ENCODE measurements around the gene CCPG1. TPM values are rescaled to one million over a fixed set of nuclear protein-coding genes. Genes with fewer than 3 reads are reported as not detected.
A peak's percentile ranks its signal among the peaks of the same experiment; 100 is the strongest.
"Not testable (repeated sequence)": the region's sequence is repeated elsewhere in the genome, so short reads cannot be mapped to it uniquely, and the experiment has no call there.

Gene CCPG1, protein sequence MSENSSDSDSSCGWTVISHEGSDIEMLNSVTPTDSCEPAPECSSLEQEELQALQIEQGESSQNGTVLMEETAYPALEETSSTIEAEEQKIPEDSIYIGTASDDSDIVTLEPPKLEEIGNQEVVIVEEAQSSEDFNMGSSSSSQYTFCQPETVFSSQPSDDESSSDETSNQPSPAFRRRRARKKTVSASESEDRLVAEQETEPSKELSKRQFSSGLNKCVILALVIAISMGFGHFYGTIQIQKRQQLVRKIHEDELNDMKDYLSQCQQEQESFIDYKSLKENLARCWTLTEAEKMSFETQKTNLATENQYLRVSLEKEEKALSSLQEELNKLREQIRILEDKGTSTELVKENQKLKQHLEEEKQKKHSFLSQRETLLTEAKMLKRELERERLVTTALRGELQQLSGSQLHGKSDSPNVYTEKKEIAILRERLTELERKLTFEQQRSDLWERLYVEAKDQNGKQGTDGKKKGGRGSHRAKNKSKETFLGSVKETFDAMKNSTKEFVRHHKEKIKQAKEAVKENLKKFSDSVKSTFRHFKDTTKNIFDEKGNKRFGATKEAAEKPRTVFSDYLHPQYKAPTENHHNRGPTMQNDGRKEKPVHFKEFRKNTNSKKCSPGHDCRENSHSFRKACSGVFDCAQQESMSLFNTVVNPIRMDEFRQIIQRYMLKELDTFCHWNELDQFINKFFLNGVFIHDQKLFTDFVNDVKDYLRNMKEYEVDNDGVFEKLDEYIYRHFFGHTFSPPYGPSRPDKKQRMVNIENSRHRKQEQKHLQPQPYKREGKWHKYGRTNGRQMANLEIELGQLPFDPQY
- 24.3 and 31.2 TPM in 2 replicates for total RNA-seq
- long read RNA-seq, full-length matches to known transcripts = 87 of 100 reads
- long read RNA-seq, partial matches to known transcripts = 6 of 100 reads
- long read RNA-seq, other reads (novel, unspliced or antisense) = 7 of 100 reads

- no peaks in the 10 kb centered on the region for H3K27me3 Mint-ChIP-seq
- peaks cover 13% of the 10 kb centered on the region for H3K4me1 Mint-ChIP-seq (ENCODE audit: low read depth)
- peak within 1 kb of the TSS; percentile 98 for H3K27ac Mint-ChIP-seq
- peak within 1 kb of the TSS; percentile 98 for H3K4me3 Mint-ChIP-seq (ENCODE audit: low read depth)
- peak; percentile 91 for DNase-seq (ENCODE audit: low spot score, unreplicated experiment)
- H3K9me3 Mint-ChIP-seq (ENCODE audit: low read depth) = no peaks in the 10 kb centered on the region
- TF ChIP-seq CTCF (IDR thresholded peaks at IDR 0.05; ENCODE audit: unreplicated experiment) = peak; percentile 73
- H3K36me3 Mint-ChIP-seq (ENCODE audit: insufficient read depth) = no peaks in the 10 kb centered on the region
Measured at GRCh38 chr15:55408012-55408928, at the start of gene CCPG1, which contains the start of gene PIERCE2. TSS of gene CCPG1 (minus strand) at chr15:55408359. CDS start at chr15:55389424, 18,935 bp downstream. TSS of gene PIERCE2 (plus strand) at chr15:55408495. CDS start at chr15:55408769, 274 bp downstream.

GRCh38 chr15:55457401-55458022, 49.4 kb upstream of the CCPG1 start:
- H3K4me3 Mint-ChIP-seq (ENCODE audit: low read depth) = no peak overlapping the region
- H3K9me3 Mint-ChIP-seq (ENCODE audit: low read depth) = peaks cover 15% of the 10 kb centered on the region

GRCh38 chr15:55447030-55447394, 38.9 kb upstream of the CCPG1 start:
- not testable (repeated sequence) for H3K4me3 Mint-ChIP-seq (ENCODE audit: low read depth); H3K27me3 Mint-ChIP-seq; H3K4me1 Mint-ChIP-seq (ENCODE audit: low read depth); H3K27ac Mint-ChIP-seq; DNase-seq (ENCODE audit: low spot score, unreplicated experiment)
- Mint-ChIP-seq H3K9me3 (ENCODE audit: low read depth) (peaks cover 18% of the 10 kb centered on the region), H3K36me3 (ENCODE audit: insufficient read depth) (peaks cover 35% of the 10 kb centered on the region)

More at GRCh38 chr15:55457401-55458022, 49.4 kb upstream of the CCPG1 start:
- Mint-ChIP-seq H3K4me1 (ENCODE audit: low read depth) (no peaks in the 10 kb centered on the region), H3K36me3 (ENCODE audit: insufficient read depth) (peaks cover 35% of the 10 kb centered on the region), H3K27me3 (no peaks in the 10 kb centered on the region), H3K27ac (no peak overlapping the region)
- TF ChIP-seq CTCF (IDR thresholded peaks at IDR 0.05; ENCODE audit: unreplicated experiment) = no peak
- DNase-seq (ENCODE audit: low spot score, unreplicated experiment) = no peak

DNA sequence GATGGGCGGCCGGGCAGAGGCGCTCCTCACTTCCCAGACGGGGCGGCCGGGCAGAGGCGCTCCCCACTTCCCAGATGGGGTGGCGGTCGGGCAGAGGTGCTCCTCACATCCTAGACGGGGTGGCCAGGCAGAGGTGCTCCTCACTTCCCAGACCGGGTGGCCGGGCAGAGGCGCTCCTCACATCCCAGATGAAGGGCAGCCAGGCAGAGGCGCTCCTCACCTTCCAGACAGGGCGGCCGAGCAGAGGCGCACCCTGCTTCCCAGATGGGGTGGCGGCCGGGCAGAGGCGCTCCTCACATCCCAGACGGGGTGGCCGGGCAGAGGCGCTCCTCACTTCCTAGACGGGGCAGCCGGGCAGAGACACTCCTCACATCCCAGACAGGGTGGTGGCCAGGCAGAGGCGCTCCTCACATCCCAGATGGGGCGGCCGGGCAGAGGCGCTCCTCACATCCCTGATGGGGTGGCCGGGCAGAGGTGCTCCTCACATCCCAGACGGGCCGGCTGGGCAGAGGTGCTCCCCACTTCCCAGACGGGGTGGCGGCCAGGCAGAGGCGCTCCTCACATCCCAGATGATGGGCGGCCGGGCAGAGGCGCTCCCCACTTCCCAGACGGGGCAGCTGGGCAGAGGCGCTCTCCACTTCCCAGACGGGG, 38.3 kb upstream of the CCPG1 start:
- peaks cover 18% of the 10 kb centered on the region for H3K9me3 Mint-ChIP-seq (ENCODE audit: low read depth)
- H3K4me1 Mint-ChIP-seq (ENCODE audit: low read depth); DNase-seq (ENCODE audit: low spot score, unreplicated experiment); H3K27me3 Mint-ChIP-seq; H3K27ac Mint-ChIP-seq; H3K4me3 Mint-ChIP-seq (ENCODE audit: low read depth): not testable (repeated sequence)
- peaks cover 37% of the 10 kb centered on the region for H3K36me3 Mint-ChIP-seq (ENCODE audit: insufficient read depth)

DNA sequence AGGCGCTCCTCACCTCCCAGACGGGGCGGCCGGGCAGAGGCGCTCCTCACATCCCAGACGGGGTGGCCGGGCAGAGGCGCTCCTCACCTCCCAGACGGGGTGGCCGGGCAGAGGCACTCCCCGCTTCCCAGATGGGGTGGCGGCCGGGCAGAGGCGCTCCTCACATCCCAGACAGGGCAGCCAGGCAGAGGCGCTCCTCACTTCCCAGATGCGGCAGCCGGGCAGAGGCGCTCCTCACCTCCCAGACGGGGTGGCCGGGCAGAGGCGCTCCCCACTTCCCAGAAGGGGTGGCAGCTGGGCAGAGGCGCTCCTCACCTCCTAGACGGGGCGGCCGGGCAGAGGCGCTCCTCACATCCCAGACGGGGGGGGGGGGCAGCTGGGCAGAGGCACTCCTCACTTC, 37.8 kb upstream of the CCPG1 start:
- Mint-ChIP-seq H3K9me3 (ENCODE audit: low read depth) (peaks cover 18% of the 10 kb centered on the region), H3K36me3 (ENCODE audit: insufficient read depth) (peaks cover 34% of the 10 kb centered on the region)
- H3K4me3 Mint-ChIP-seq (ENCODE audit: low read depth); DNase-seq (ENCODE audit: low spot score, unreplicated experiment); H3K27ac Mint-ChIP-seq; H3K27me3 Mint-ChIP-seq; H3K4me1 Mint-ChIP-seq (ENCODE audit: low read depth): not testable (repeated sequence)

DNA sequence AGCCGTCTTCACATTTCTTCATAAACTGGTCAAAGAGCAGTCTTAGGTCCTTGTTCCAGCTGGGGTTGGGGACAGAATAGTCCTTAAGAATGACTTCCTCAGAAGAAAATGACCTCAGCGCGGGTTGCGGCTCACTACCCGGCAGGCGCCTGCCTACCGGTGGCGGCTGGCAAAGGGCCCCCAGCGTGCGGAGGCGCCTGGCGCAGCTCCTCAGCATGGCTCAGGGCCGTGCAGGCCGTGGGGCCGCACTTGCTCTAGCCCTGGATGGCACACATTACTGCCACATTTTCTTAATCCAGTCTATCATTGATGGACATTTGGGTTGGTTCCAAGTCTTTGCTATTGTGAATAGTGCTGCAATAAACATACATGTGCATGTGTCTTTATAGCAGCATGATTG, 35.0 kb upstream of the CCPG1 start:
- not testable (repeated sequence) for H3K4me3 Mint-ChIP-seq (ENCODE audit: low read depth); H3K4me1 Mint-ChIP-seq (ENCODE audit: low read depth); H3K27me3 Mint-ChIP-seq; DNase-seq (ENCODE audit: low spot score, unreplicated experiment); H3K27ac Mint-ChIP-seq
- Mint-ChIP-seq H3K9me3 (ENCODE audit: low read depth) (peaks cover 15% of the 10 kb centered on the region), H3K36me3 (ENCODE audit: insufficient read depth) (peaks cover 25% of the 10 kb centered on the region)

Measured in progenitor cell of endocrine pancreas (in vitro differentiated cells).